Osteoblast (primary cell): ENCODE results near the gene LCE2D. TPM values are rescaled to one million over a fixed set of nuclear protein-coding genes. Genes with fewer than 3 reads are reported as not detected.
"Not testable (repeated sequence)": the region's sequence is repeated elsewhere in the genome, so short reads cannot be mapped to it uniquely, and the experiment has no call there.

Source experiments
- DNase-seq: peaks from one replicate; pipeline ENCODE4 v3.0.0; 2011; ENCODE audit warnings: low spot score, mixed read lengths; ENCODE audit not compliant: insufficient read length; ENCODE audit errors: missing footprints
- H2AFZ ChIP-seq: 2 replicates; pipeline ENCODE4 v1.6.0; 2011; ENCODE audit warnings: mild to moderate bottlenecking, low read length
- H3K27ac ChIP-seq: 2 replicates; pipeline ENCODE4 v1.5.1; 2011; ENCODE audit warnings: mild to moderate bottlenecking, low read depth, low read length, moderate library complexity
- H3K27me3 ChIP-seq: 2 replicates; pipeline ENCODE4 v1.6.0; 2012; ENCODE audit warnings: mild to moderate bottlenecking, control low read depth, inconsistent platforms, low read length, moderate library complexity; ENCODE audit not compliant: insufficient read depth
- H3K36me3 ChIP-seq: 2 replicates; pipeline ENCODE4 v1.5.1; 2011; ENCODE audit warnings: mild to moderate bottlenecking, low read length, control low read depth, moderate library complexity; ENCODE audit not compliant: insufficient read depth
- H3K4me1 ChIP-seq: 2 replicates; pipeline ENCODE4 v1.5.1; 2011; ENCODE audit warnings: mild to moderate bottlenecking, low read length, control low read depth, moderate library complexity; ENCODE audit not compliant: insufficient read depth
- H3K4me2 ChIP-seq: 2 replicates; pipeline ENCODE4 v1.6.0; 2011; ENCODE audit warnings: mild to moderate bottlenecking, low read length; ENCODE audit not compliant: insufficient read depth
- H3K4me3 ChIP-seq: fragments of 200-600 bp; sonication (generic); 3 replicates; pipeline ENCODE4 v1.5.1; 2012; ENCODE audit warnings: mild to moderate bottlenecking, low read length, inconsistent platforms; ENCODE audit not compliant: insufficient read depth
- H3K79me2 ChIP-seq: 2 replicates; pipeline ENCODE4 v1.6.0; 2012; ENCODE audit warnings: mild to moderate bottlenecking, low read length, control low read depth, inconsistent platforms; ENCODE audit not compliant: insufficient read depth
- H3K9me3 ChIP-seq: 2 replicates; pipeline ENCODE4 v1.5.1; 2011; ENCODE audit warnings: low read depth, low read length, control low read depth
- H4K20me1 ChIP-seq: 2 replicates; pipeline ENCODE4 v1.6.0; 2012; ENCODE audit warnings: mild to moderate bottlenecking, low read length, control low read depth; ENCODE audit not compliant: insufficient read depth
- CTCF ChIP-seq: IDR thresholded peaks from 2 replicates; pipeline ENCODE4 v1.5.1; 2011; ENCODE audit warnings: mild to moderate bottlenecking, low read depth, low read length, moderate library complexity; ENCODE audit errors: extremely low read depth
- total RNA-seq: library from RNA; depleted of rRNA; stranded (reverse); fragments of >200 nt; gene quantifications from 2 replicates; pipeline ENCODE4 v1.2.3, GENCODE V29; 2012

Gene LCE2D
- total RNA-seq, 1 donor: not detected

- no peaks in the 10 kb centered on the region for H3K4me1 ChIP-seq
- H3K9me3 ChIP-seq: no peaks in the 10 kb centered on the region
- DNase-seq: no peak
- TF ChIP-seq CTCF: no peak
- H3K79me2 ChIP-seq: no peaks in the 10 kb centered on the region
- no peak overlapping the region for H3K4me3 ChIP-seq
- H3K27ac ChIP-seq: no peak overlapping the region
- H4K20me1 ChIP-seq: no peaks in the 10 kb centered on the region
- H2AFZ ChIP-seq: no peak overlapping the region
- H3K27me3 ChIP-seq: no peaks in the 10 kb centered on the region
- H3K4me2 ChIP-seq: no peak overlapping the region
- H3K36me3 ChIP-seq: no peaks in the 10 kb centered on the region
Observed at GRCh38 chr1:152681616-152682015, 18.4 kb downstream of the LCE2D start.

- no peaks in the 10 kb centered on the region for H4K20me1 ChIP-seq
- no peak overlapping the region for H3K4me2 ChIP-seq
- no peaks in the 10 kb centered on the region for H3K4me1 ChIP-seq
- TF ChIP-seq CTCF: no peak
- no peaks in the 10 kb centered on the region for H3K27me3 ChIP-seq
- no peak overlapping the region for H3K27ac ChIP-seq
- no peaks in the 10 kb centered on the region for H3K36me3 ChIP-seq
- DNase-seq: no peak
- no peaks in the 10 kb centered on the region for H3K9me3 ChIP-seq
- no peak overlapping the region for H3K4me3 ChIP-seq
- no peaks in the 10 kb centered on the region for H3K79me2 ChIP-seq
- no peak overlapping the region for H2AFZ ChIP-seq
Observed at GRCh38 chr1:152683846-152684245, 20.7 kb downstream of the LCE2D start.

- not testable (repeated sequence) for H4K20me1 ChIP-seq, H2AFZ ChIP-seq, H3K4me1 ChIP-seq, H3K9me3 ChIP-seq, H3K4me2 ChIP-seq, H3K4me3 ChIP-seq, H3K36me3 ChIP-seq, H3K79me2 ChIP-seq, H3K27me3 ChIP-seq, DNase-seq, H3K27ac ChIP-seq
Observed at GRCh38 chr1:152685823-152686222, 22.6 kb downstream of the LCE2D start, which contains the start of gene LCE2B. Gene LCE2B, plus strand, starts transcription at chr1:152686123. Its CDS starts 721 bp downstream, at chr1:152686844.

GRCh38 chr1:152697701-152698600 is 34.8 kb downstream of the LCE2D start, which contains the start of gene LCE2A:
Gene LCE2A, plus strand, starts transcription at chr1:152698345. Its CDS starts 557 bp downstream, at chr1:152698902.
- Histone ChIP-seq H2AFZ (no peak within 1 kb of the TSS), H3K27ac (no peak within 1 kb of the TSS), H3K4me2 (no peak within 1 kb of the TSS), H4K20me1 (no peaks in the 10 kb centered on the region), H3K9me3 (no peaks in the 10 kb centered on the region), H3K79me2 (no peaks in the 10 kb centered on the region), H3K4me3 (no peak within 1 kb of the TSS), H3K4me1 (no peaks in the 10 kb centered on the region), H3K27me3 (no peaks in the 10 kb centered on the region), H3K36me3 (no peaks in the 10 kb centered on the region)
- DNase-seq: no peak
- no peak for TF ChIP-seq CTCF
